LNCAP (cell line): ENCODE measurements around the gene LRP1B.

Experiments used
- TF ChIP-seq, protein P1 (sequence below): fragments of 450-650 bp; IDR thresholded peaks from 2 replicates; pipeline ENCODE4 v1.5.1; 2017; ENCODE audit warnings: mild to moderate bottlenecking

LRP1B gene

GRCh38 chr2:140436936-140437335, 1693.9 kb downstream of the LRP1B start:
- TF ChIP-seq, protein P1, sequence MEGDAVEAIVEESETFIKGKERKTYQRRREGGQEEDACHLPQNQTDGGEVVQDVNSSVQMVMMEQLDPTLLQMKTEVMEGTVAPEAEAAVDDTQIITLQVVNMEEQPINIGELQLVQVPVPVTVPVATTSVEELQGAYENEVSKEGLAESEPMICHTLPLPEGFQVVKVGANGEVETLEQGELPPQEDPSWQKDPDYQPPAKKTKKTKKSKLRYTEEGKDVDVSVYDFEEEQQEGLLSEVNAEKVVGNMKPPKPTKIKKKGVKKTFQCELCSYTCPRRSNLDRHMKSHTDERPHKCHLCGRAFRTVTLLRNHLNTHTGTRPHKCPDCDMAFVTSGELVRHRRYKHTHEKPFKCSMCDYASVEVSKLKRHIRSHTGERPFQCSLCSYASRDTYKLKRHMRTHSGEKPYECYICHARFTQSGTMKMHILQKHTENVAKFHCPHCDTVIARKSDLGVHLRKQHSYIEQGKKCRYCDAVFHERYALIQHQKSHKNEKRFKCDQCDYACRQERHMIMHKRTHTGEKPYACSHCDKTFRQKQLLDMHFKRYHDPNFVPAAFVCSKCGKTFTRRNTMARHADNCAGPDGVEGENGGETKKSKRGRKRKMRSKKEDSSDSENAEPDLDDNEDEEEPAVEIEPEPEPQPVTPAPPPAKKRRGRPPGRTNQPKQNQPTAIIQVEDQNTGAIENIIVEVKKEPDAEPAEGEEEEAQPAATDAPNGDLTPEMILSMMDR = no peak

DNA sequence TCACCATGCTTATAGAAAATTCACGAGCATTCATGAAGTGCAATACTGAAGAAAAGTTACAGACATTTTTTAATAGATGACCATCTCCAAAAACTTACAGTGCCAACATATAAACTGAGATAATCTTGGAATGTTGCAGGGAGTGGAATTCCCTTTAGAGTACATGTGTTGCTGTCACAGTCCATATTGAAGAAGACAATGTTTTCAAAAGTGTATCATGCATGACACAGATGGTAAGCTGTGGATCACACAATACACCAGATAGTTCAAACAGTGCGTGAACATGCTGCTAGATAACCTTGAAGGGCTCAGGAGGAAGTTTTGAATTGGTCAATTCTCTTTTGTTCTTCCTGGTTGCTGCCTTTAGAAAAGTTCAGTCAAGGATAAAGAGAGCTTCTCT, 1706.3 kb downstream of the LRP1B start:
- TF ChIP-seq, protein P1 = no peak

DNA sequence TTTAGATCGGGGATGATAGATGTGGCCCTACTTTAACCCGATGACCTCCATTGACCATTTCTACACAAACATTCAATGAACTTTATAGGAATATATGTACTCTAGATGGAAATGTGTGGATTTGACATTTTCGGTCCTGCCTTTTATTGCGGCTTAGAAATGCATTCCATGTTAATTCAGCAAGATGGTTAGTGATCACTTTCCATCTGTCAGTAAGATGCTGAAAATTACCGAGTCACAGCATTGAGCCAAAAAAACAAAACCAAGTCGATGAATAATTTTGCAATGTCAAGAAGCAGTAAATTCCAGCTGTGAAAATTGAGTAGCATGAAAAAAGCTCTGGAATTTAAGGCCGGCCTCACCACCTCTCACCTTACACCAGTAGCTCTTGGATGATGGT, 1708.1 kb downstream of the LRP1B start:
- TF ChIP-seq, protein P1 = no peak

DNA sequence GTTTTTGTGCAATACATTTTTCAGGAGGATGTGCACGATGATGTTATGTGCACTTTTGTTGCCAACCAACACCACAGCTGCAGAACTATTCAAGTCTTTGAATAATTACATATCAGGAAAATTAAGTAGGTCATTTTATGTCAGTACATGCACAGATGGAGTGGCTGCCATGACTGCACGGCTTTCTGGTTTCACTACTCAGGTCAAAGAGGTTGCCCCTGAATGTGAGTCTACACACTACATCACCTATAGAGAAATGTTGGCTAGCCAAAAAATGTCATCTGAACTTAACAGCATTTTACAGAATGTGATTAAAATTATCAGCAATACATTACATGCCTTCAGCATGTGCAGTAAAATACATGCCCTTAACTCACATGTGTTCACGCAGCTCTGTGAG, 1713.3 kb downstream of the LRP1B start:
- TF ChIP-seq, protein P1 = no peak

DNA sequence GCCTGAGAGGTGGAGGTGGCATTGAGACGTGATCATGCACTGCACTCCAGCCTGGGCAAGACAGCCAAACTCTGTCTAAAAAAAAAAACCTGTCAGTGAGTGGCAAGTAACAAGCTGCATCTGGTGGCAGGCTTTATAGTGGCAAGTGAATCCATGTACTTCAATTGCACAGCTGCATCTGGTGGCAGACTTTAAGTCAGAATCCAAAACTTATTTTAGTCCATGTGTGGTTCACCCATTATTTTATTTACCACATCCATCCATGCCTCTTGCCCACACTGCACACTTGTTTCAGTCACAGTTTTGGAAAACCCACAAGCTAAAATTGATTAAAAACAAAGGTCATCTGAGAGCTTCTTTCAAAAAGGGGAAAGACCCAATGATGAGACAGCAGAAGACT, 1714.2 kb downstream of the LRP1B start:
- TF ChIP-seq, protein P1 = no peak

DNA sequence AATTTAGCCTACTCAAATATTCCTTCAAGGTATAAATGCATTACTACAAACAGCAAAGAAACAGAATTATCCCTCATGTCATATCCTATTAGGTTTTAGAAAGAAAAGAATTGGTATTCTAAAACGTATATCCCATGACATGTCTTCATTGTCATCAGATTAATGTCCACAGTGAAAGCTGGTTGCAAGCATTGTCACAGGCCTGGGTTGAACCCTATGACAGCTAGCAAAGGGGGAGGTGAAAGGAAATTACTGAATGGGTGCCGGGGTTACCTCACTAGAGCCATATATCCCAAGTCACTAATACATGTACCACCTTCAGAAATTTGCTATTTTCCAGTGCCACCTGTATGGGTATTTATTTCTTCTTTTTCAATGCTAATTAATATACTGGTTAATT, 1720.1 kb downstream of the LRP1B start:
- TF ChIP-seq, protein P1 = no peak

- TF ChIP-seq, protein P1 = no peak
Measured at GRCh38 chr2:140401056-140401455, 1729.8 kb downstream of the LRP1B start.

- TF ChIP-seq, protein P1 = no peak
Measured at GRCh38 chr2:140392824-140393223, 1738.0 kb downstream of the LRP1B start.
